A549 (cell line): ENCODE measurements around the gene ATP2A2. TPM values are rescaled to one million over a fixed set of nuclear protein-coding genes. Genes with fewer than 3 reads are reported as not detected.
"Not testable (repeated sequence)": the region's sequence is repeated elsewhere in the genome, so short reads cannot be mapped to it uniquely, and the experiment has no call there.

Experiments
- ATAC-seq, 2 experiments: fragments of 200-7000 bp in 1 of 2; fragments of >200 bp in 1 of 2; cut with Nextera tagmentation in 1 of 2; cut with Tn5 transposase in 1 of 2; 3 replicates each; pipeline versions ENCODE4 v1.8.0 to v1.9.1; 2018 to 2020; ENCODE audit warnings: mild to moderate bottlenecking in 1 of 2, moderate library complexity in 1 of 2
- CTCF ChIA-PET: fragments of 300-600 bp; sonication (Branson Sonifier 250); formaldehyde crosslinking; extraction: SDS; loops from one replicate; lab custom pipeline; 2021; ENCODE audit warnings: antibody characterized with exemption, inconsistent platforms; lab: Yijun Ruan, JAX
- POLR2A ChIA-PET: fragments of 350-600 bp; formaldehyde crosslinking; extraction: SDS; loops from one replicate; lab custom pipeline; 2021; ENCODE audit warnings: antibody characterized with exemption, inconsistent platforms; lab: Yijun Ruan, JAX
- DNase-seq, 2 experiments: peaks; one replicate each; pipeline versions ENCODE4 v3.0.0 to v3.0.0-alpha.2; 2011 to 2016; ENCODE audit warnings: low read depth in 1 of 2, low spot score in 1 of 2
- FAIRE-seq: peaks from 2 replicates; lab custom pipeline; 2011; peaks lifted over from hg19 to GRCh38; lab: Jason Lieb, UNC
- H3K27ac ChIP-seq, 2 experiments: fragments of >200 bp; sonication (Bioruptor Twin); formaldehyde crosslinking; 3 replicates each; pipeline ENCODE4 v1.5.1; 2016 to 2017
- H3K4me1 ChIP-seq: fragments of >200 bp; sonication (Bioruptor Twin); formaldehyde crosslinking; 3 replicates; pipeline ENCODE4 v1.6.1; 2016
- H3K4me2 ChIP-seq: fragments of >200 bp; sonication (Bioruptor Twin); formaldehyde crosslinking; 3 replicates; pipeline ENCODE4 v1.6.1; 2016
- H3K4me3 ChIP-seq: fragments of >200 bp; sonication (Bioruptor Twin); formaldehyde crosslinking; 3 replicates; pipeline ENCODE4 v1.5.1; 2016
- H3K9me3 ChIP-seq: fragments of >200 bp; sonication (Bioruptor Twin); formaldehyde crosslinking; 3 replicates; pipeline ENCODE4 v1.6.1; 2016
- BHLHE40 ChIP-seq: IDR thresholded peaks from 2 replicates; pipeline ENCODE4 v1.6.1; 2012; ENCODE audit warnings: low read depth, low read length, inconsistent platforms
- CBX2 ChIP-seq: fragments of 200-600 bp; sonication (generic); IDR thresholded peaks from 2 replicates; pipeline ENCODE4 v1.6.1; 2016; ENCODE audit warnings: low read depth, mild to moderate bottlenecking, borderline replicate concordance
- CEBPB ChIP-seq, 2 experiments: fragments of >200 bp in 1 of 2; sonication (Bioruptor Twin) in 1 of 2; formaldehyde crosslinking in 1 of 2; IDR thresholded peaks; 2 replicates each; pipeline ENCODE4 v1.6.1; 2012 to 2016
- CTCF ChIP-seq: fragments of >200 bp; sonication (Bioruptor Twin); formaldehyde crosslinking; IDR thresholded peaks from 3 replicates; pipeline ENCODE4 v1.5.1; 2016
- E2F6 ChIP-seq: IDR thresholded peaks from 2 replicates; pipeline ENCODE4 v1.6.1; 2012; ENCODE audit warnings: low read depth, borderline replicate concordance
- EHF ChIP-seq: fragments of 250-450 bp; sonication (Bioruptor Pico); IDR thresholded peaks from 2 replicates; pipeline ENCODE4 v1.5.0; 2020; ENCODE audit warnings: mild to moderate bottlenecking
- FOXS1 ChIP-seq: fragments of 250-450 bp; sonication (Bioruptor Pico); IDR thresholded peaks from 2 replicates; pipeline ENCODE4 v1.5.0; 2020; ENCODE audit warnings: mild to moderate bottlenecking, moderate library complexity
- GATA3 ChIP-seq: IDR thresholded peaks from 2 replicates; pipeline ENCODE4 v1.6.1; 2012; ENCODE audit warnings: borderline replicate concordance
- HES2 ChIP-seq: fragments of >200 bp; sonication (Bioruptor Twin); formaldehyde crosslinking; IDR thresholded peaks from 2 replicates; pipeline ENCODE4 v1.6.1; 2016
- HOXB13 ChIP-seq: fragments of 250-450 bp; sonication (Bioruptor Pico); IDR thresholded peaks from 2 replicates; pipeline ENCODE4 v1.5.0; 2020; ENCODE audit warnings: low read depth, mild to moderate bottlenecking, moderate library complexity
- JUNB ChIP-seq: fragments of >200 bp; sonication (Bioruptor Twin); formaldehyde crosslinking; IDR thresholded peaks from 2 replicates; pipeline ENCODE4 v1.6.1; 2016
- MAZ ChIP-seq: fragments of 150-350 bp; IDR thresholded peaks from 2 replicates; pipeline ENCODE4 v1.6.1; 2014; ENCODE audit warnings: antibody characterized with exemption, low read depth, low read length, borderline replicate concordance
- NFE2L2 ChIP-seq: fragments of 150-350 bp; conservative IDR thresholded peaks from 2 replicates; pipeline ENCODE4 v1.6.1; 2014; ENCODE audit warnings: low read length
- POLR2AphosphoS2 ChIP-seq: conservative IDR thresholded peaks from 2 replicates; pipeline ENCODE4 v1.6.1; 2012; ENCODE audit warnings: low read length, improper control_type of control experiment, inconsistent platforms
- RARB ChIP-seq: fragments of 250-450 bp; sonication (Bioruptor Pico); IDR thresholded peaks from 2 replicates; pipeline ENCODE4 v1.8.0; 2021; ENCODE audit warnings: mild to moderate bottlenecking, moderate library complexity
- RCOR1 ChIP-seq: fragments of 150-350 bp; IDR thresholded peaks from 2 replicates; pipeline ENCODE4 v1.6.1; 2014; ENCODE audit warnings: antibody characterized with exemption, low read length, low read depth
- RFX5 ChIP-seq: fragments of 450-650 bp; IDR thresholded peaks from 2 replicates; pipeline ENCODE4 v1.7.1; 2014; ENCODE audit warnings: antibody characterized with exemption, mild to moderate bottlenecking, moderate library complexity
- SREBF2 ChIP-seq: fragments of 450-650 bp; IDR thresholded peaks from 2 replicates; pipeline ENCODE4 v1.6.1; 2014; ENCODE audit warnings: mild to moderate bottlenecking, moderate library complexity
- TFCP2L1 ChIP-seq: fragments of 250-450 bp; sonication (Bioruptor Pico); IDR thresholded peaks from 2 replicates; pipeline ENCODE4 v1.5.0; 2021; ENCODE audit warnings: mild to moderate bottlenecking
- TP53 ChIP-seq: fragments of 250-450 bp; sonication (Bioruptor Pico); IDR thresholded peaks from 2 replicates; pipeline ENCODE4 v1.5.0; 2021; ENCODE audit warnings: mild to moderate bottlenecking, moderate library complexity
- ZSCAN20 ChIP-seq: fragments of 250-450 bp; sonication (Bioruptor Pico); IDR thresholded peaks from 2 replicates; pipeline ENCODE4 v1.8.0; 2022; ENCODE audit warnings: mild to moderate bottlenecking, moderate library complexity
- WGBS: methylation state at CpG from one replicate; pipeline ENCODE4 v1.1.6; 2017; ENCODE audit errors: missing lambda C conversion rate; 5-methylcytosine and 5-hydroxymethylcytosine counted together
- polyA plus RNA-seq, 4 experiments: library from polyadenylated mRNA; depleted of rRNA in 3 of 4; stranded (reverse); fragments of >200 nt; fragmentation: RNase III in 1 of 4; extraction: RNeasy Plus Mini Kit Qiagen cat#74134 plus additional on column Dnase treatment in 1 of 4; gene quantifications; 2 replicates in 3 of 4; 3 replicates in 1 of 4; pipeline ENCODE4 v1.2.3, GENCODE V29; 2011 to 2017
- TF ChIP-seq, protein P1 (sequence below): fragments of 250-450 bp; sonication (Bioruptor Pico); IDR thresholded peaks from 2 replicates; pipeline ENCODE4 v1.5.0; 2021; ENCODE audit warnings: mild to moderate bottlenecking, moderate library complexity, borderline replicate concordance
- TF ChIP-seq, protein P2 (sequence below): fragments of 450-650 bp; IDR thresholded peaks from 2 replicates; pipeline ENCODE4 v1.6.1; 2014; ENCODE audit warnings: antibody characterized with exemption

The ATP2A2 gene
- polyA plus RNA-seq, 2 of the 4 experiments (the other 2 are of a cell fraction), result 342 to 415 TPM

DNA sequence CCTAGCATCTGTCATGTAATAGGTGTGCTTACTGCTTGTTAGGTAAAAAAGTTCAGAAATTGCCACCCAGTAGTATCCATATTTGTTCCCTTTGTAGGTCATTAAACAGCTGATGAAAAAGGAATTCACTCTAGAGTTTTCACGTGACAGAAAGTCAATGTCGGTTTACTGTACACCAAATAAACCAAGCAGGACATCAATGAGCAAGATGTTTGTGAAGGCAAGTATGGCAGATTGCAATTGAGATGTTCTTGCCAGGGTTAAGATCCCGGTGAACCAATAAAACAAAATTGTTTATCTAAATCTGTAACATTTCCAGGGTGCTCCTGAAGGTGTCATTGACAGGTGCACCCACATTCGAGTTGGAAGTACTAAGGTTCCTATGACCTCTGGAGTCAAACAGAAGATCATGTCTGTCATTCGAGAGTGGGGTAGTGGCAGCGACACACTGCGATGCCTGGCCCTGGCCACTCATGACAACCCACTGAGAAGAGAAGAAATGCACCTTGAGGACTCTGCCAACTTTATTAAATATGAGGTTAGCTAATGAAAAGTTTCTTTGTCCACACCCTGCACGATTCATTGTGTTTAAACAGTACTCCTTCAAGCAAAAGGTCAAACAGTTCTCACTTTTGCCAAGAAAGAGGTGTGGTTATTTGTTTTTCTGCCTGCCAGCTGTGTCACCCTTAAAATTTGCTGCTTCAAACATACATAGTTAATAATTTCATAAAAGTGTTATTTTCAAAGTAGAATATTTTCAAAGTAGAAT, 58.3 kb downstream of the ATP2A2 start:
- TF ChIP-seq EHF (CRISPR knock-in tag) (no peak), POLR2AphosphoS2 (0 out of 2 replicates have a peak, but pooled peaks have one; percentile 15), HES2 (no peak)
- TF ChIP-seq, all 56 proteins: peak for 1
- ChIA-PET CTCF (interaction anchor here (0.6 to 2.8 kb wide), 6 partner anchors 10 to 115 kb away, joined by 3 to 9 read pairs (median 4); no protein-coding TSS in a partner anchor), POLR2A (interaction anchor here (0.7 kb wide), 1 partner anchor 92 kb away, joined by 4 read pairs; no protein-coding TSS in a partner anchor)
- Histone ChIP-seq H3K9me3 (no peaks in the 10 kb centered on the region), H3K27ac (peak overlapping the region; percentile 12 to 33; a peak in 2 of 6 replicates), H3K4me1 (peaks cover 69% of the 10 kb centered on the region), H3K4me3 (peak overlapping the region; percentile 6; the same call in 1 of the 3 replicates), H3K4me2 (peak overlapping the region; percentile 69)
- ATAC-seq (no peak; a peak in 2 of 6 replicates), DNase-seq (no peak), FAIRE-seq (peak; percentile 36)
- 23% methylated on average over 8 of the region's 8 CpGs for WGBS

DNA sequence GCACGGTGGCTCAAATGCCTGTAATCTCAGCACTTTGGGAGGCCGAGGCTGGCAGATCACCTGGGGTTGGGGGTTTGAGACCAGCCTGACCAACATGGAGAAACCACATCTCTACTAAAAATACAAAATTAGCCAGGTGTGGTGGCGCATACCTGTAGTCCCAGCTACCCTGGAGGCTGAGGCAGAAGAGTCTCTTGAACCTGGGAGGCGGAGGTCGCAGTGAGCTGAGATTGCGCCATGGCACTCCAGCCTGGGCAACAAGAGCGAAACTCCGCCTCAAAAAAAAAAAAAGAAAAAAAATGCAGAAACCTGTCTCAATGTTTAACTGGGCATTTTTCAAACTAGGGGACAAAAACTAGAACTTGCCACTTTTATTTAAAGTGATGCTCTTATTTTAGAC, 59.2 kb downstream of the ATP2A2 start:
- Histone ChIP-seq H3K4me1 (peaks cover 65% of the 10 kb centered on the region), H3K27ac (peak overlapping the region; percentile 45 to 57), H3K4me2 (peak overlapping the region; percentile 69)
- TF ChIP-seq CEBPB (IDR thresholded peaks at IDR 0.05), result peak in 1 of 2 experiments; percentile 50; a peak in 1 of 4 replicates
- FAIRE-seq, H3K4me3 ChIP-seq, H3K9me3 ChIP-seq, DNase-seq, ATAC-seq: not testable (repeated sequence)
- 89% methylated on average over 8 of the region's 8 CpGs for WGBS
- POLR2A ChIA-PET, result interaction anchor here (0.7 to 1.8 kb wide), 2 partner anchors 9 to 91 kb away, joined by 4 to 9 read pairs; no protein-coding TSS in a partner anchor
- CTCF ChIA-PET, result interaction anchor here (0.6 to 2.8 kb wide), 7 partner anchors 9 to 116 kb away, joined by 3 to 9 read pairs (median 4); no protein-coding TSS in a partner anchor

- H3K4me1 ChIP-seq, result peaks cover 61% of the 10 kb centered on the region
- no peak overlapping the region for H3K4me3 ChIP-seq
- H3K4me2 ChIP-seq, result no peak overlapping the region; the same call in 2 of the 3 replicates
- no peaks in the 10 kb centered on the region for H3K9me3 ChIP-seq
- CTCF ChIA-PET, result interaction anchor here (1.0 to 2.8 kb wide), 5 partner anchors 9 to 116 kb away, joined by 3 to 9 read pairs (median 4); no protein-coding TSS in a partner anchor
- 91% methylated on average over 18 of the region's 18 CpGs for WGBS
- POLR2A ChIA-PET, result interaction anchor here (1.8 kb wide), 1 partner anchor 8 kb away, joined by 9 read pairs; no protein-coding TSS in a partner anchor
- ATAC-seq (no peak), FAIRE-seq (no peak), DNase-seq (no peak)
- peak overlapping the region; percentile 45 to 57 for H3K27ac ChIP-seq
- TF ChIP-seq RFX5 (no peak), E2F6 (no peak)
Observed at GRCh38 chr12:110340706-110341105, 59.7 kb downstream of the ATP2A2 start.

DNA sequence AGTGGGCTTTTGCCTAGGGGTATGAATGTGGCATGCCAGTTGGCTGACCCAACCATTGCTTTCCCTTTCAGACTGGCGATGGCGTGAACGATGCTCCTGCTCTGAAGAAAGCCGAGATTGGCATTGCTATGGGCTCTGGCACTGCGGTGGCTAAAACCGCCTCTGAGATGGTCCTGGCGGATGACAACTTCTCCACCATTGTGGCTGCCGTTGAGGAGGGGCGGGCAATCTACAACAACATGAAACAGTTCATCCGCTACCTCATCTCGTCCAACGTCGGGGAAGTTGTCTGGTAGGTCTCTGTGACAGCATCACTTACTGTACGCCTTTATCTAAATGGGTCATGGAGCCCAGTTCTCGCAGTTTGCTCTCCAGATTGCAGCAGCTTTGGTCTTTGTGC, 61.1 kb downstream of the ATP2A2 start:
- H3K4me2 ChIP-seq, result no peak overlapping the region
- H3K27ac ChIP-seq, result 0 out of 6 replicates have a peak overlapping the region, but pooled peaks of 1 of the 2 experiments have one; percentile 1
- DNase-seq (no peak), FAIRE-seq (no peak), ATAC-seq (no peak)
- no peaks in the 10 kb centered on the region for H3K9me3 ChIP-seq
- no peak overlapping the region for H3K4me3 ChIP-seq
- POLR2A ChIA-PET, result no interaction called here
- 94% methylated on average over 15 of the region's 15 CpGs for WGBS
- H3K4me1 ChIP-seq, result peaks cover 46% of the 10 kb centered on the region
- CTCF ChIA-PET, result interaction anchor here (1.2 kb wide), 1 partner anchor 243 kb away, joined by 6 read pairs; no protein-coding TSS in a partner anchor
- TF ChIP-seq TP53, result no peak
- TF ChIP-seq ZSCAN20 (CRISPR knock-in tag), result no peak
- no peak for TF ChIP-seq EHF (CRISPR knock-in tag)
- no peak for TF ChIP-seq SREBF2
- no peak for TF ChIP-seq NFE2L2
- TF ChIP-seq BHLHE40, result no peak
- no peak for TF ChIP-seq GATA3
- TF ChIP-seq, protein P1, sequence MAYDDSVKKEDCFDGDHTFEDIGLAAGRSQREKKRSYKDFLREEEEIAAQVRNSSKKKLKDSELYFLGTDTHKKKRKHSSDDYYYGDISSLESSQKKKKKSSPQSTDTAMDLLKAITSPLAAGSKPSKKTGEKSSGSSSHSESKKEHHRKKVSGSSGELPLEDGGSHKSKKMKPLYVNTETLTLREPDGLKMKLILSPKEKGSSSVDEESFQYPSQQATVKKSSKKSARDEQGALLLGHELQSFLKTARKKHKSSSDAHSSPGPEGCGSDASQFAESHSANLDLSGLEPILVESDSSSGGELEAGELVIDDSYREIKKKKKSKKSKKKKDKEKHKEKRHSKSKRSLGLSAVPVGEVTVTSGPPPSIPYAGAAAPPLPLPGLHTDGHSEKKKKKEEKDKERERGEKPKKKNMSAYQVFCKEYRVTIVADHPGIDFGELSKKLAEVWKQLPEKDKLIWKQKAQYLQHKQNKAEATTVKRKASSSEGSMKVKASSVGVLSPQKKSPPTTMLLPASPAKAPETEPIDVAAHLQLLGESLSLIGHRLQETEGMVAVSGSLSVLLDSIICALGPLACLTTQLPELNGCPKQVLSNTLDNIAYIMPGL (CRISPR knock-in tag), result no peak
- no peak for TF ChIP-seq CTCF
- TF ChIP-seq TFCP2L1 (CRISPR knock-in tag), result no peak
- no peak for TF ChIP-seq FOXS1 (CRISPR knock-in tag)
- TF ChIP-seq CBX2, result no peak
- TF ChIP-seq HOXB13 (CRISPR knock-in tag), result no peak
- no peak for TF ChIP-seq RARB (CRISPR knock-in tag)
- TF ChIP-seq, protein P2, sequence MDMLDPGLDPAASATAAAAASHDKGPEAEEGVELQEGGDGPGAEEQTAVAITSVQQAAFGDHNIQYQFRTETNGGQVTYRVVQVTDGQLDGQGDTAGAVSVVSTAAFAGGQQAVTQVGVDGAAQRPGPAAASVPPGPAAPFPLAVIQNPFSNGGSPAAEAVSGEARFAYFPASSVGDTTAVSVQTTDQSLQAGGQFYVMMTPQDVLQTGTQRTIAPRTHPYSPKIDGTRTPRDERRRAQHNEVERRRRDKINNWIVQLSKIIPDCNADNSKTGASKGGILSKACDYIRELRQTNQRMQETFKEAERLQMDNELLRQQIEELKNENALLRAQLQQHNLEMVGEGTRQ, result no peak
- no peak for TF ChIP-seq POLR2AphosphoS2
- no peak for TF ChIP-seq RCOR1
- no peak for TF ChIP-seq JUNB
- TF ChIP-seq MAZ, result no peak
